Renal pelvis (tissue), 4 donors: ENCODE measurements around the gene STRADA. TPM values are rescaled to one million over a fixed set of nuclear protein-coding genes. Genes with fewer than 3 reads are reported as not detected.

Source experiments
- DNase-seq: peaks from one replicate; pipeline ENCODE4 v3.0.0-alpha.2; 2013
- polyA plus RNA-seq, 3 donors: library from polyadenylated mRNA; unstranded; fragments of 120-200 nt; gene quantifications; one replicate each; pipeline ENCODE4 v1.2.1, GENCODE V29; 2013; ENCODE audit not compliant: insufficient read length in 3 of 3

Gene STRADA
- polyA plus RNA-seq, 3 donors = 43.1 to 74.3 (median 66.8) TPM

DNA sequence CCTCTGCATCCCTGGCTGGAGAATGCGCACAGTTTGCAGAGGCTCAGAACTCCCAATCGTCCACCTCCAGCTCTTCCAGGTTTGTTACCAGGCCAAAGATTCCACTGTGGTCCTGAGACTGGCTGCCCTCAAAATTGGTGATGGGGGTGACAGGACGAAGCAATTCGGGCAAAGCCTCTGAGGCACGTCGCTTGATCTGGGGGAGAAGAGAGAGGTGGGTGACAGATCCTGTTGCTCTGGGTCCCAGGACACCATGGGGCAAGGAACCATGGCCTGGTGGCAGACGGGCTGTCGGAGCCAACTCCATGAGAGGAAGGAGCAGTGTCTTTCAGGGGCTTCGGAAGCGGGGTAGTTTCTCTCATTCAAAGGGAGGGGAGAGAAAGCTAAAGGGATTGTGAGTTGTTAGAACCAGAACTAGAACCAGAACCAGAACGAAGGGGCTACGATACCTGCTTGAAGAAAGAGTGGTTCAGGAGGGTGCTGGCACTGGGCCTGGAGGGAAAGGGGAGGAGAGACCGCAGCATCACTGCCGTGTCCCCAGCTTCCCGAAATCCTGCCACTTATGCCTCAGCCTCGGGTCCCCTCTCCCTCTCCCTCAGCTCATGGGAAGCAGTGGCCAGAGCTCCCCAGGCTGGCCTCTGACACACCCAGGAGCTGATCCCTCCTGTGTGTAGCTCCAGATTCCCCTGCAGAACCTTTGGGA is 37.9 kb downstream of the STRADA start:
- no peak for DNase-seq

DNA sequence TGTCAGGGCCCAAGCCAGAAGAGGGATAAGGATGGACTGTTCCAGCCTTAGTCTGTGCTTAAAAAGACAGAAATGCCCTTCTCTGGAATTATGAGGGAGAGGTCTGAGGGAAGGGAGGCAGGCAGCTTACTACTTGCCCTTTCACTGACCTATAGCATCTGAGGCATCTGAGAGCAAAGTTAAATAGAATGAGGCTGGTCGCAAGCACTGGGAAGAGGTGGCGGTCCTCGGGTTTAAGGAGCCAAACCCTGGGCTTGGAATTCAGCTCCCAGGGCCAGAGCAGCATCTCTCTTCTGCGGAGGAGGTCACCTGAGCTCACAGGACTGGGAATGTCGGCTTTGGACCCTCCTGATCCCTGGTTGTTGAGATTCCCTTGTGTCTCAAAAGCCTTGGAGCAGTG is 38.6 kb downstream of the STRADA start:
- no peak for DNase-seq

DNA sequence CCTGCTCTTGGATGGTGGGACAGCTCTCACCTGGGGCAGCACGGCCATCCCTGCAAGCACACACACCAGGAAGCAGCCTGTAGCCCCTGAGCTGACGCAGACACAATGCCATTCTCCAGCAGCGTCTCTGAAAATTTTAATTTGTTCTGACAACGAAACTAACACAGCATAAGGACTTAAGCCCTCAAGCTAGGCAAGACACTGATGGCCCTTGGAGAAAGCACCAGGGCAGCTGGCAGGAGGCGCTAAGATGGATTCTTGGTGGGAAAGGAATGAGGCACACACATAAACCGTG is 38.9 kb downstream of the STRADA start:
- no peak for DNase-seq

DNA sequence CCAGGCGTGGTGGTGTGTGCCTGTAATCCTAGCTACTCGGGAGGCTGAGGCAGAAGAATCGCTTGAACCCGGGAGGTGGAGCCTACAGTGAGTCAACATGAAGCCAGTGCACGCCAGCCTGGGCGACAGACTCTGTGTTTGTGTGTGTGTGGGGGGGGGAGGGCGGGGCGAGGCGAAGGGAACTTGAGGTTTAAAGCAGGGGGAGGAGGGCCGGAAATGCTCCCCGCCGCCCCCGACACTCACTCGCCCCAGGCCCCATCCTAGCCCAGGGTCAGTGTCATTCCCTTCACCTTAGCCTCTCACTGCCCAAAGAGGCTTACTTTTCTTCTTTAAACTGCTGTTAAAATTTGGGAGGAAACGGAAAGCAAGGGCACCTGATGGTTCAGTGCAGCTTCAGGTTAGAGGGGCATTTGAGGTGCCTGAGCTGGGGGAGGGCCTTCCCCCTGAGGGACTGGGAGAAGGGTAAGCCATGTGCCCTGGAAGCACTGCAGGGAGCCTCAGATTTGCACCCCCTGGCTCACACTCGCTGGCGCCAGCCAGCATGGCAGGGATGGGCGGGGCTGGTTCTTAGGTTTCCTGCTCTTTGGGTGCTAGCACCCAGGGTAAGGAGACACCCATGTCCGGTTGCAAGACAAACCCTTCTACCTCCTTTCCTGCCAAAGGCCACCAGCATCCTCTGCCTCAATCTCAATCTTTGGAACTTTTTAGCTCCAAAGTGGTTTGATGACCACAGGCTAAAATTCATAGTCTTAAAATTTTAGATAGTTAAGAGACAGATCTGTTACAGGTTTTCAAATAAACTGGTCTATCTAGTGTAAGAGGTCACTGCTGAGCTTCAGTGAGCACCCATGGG is 39.5 kb downstream of the STRADA start:
- DNase-seq = no peak

DNA sequence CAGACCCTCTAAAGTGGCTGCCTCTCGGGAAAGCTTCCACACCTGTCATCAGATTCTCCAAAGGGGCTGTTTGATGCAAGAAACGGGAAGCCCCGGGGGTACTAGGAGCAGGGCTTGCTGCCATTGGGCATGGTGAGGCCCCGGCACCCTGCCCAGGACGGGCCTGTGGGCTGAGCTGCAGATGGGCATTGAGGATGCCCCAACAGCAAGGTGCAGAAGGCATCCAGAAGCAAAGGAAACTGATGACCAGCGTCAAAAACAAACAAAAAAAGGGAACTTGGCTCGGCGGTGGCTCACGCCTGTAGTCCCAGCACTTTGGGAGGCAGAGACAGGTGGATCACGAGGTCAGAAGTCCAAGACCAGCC is 40.2 kb downstream of the STRADA start:
- DNase-seq = no peak

DNA sequence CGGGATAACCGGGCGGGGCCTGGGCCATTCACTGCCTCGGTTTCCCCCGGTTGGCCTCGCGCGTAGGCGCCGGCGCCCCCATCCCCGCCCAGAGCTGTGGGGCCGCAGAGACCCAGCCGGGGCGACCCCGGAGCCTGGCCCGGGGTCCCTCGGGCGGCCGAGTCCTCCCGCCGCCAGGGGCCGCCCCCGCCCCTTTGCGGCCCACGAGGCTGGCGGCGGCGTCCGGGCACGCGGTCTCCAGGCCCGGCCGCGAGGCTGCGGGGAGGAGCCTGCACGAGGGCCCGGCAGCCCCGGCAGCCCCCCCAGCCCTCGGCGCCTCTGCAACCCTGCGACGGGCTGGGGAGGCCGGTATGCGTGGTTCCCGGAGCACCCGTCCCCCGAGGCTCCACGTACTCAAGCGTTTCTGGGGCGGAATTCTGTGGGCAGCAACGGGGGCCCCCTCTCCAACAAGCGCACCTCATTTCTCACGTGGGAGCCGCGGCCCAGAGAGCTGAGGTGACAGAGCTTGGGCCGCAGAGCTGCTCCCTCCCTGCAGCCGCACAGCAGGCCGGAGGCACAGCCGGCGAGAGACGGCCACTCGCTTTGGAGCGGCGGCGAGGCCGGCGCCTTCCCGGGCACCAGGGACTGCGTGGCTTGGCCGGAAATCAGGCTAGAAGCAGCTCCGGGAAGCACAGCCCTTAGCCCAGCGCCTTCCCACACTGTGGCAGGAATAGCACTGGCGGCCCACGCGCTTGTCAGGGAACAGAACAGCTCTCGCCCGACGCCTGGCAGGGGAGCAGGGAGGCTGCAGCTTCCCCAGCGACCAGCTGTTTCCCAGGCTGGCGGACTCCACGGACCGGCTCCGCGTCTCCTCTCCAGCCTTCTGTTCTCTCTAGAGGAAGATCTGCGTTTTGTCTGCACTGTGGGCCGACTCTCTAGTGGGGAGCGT is 40.8 kb downstream of the STRADA start:
- peak; percentile 39 for DNase-seq

DNA sequence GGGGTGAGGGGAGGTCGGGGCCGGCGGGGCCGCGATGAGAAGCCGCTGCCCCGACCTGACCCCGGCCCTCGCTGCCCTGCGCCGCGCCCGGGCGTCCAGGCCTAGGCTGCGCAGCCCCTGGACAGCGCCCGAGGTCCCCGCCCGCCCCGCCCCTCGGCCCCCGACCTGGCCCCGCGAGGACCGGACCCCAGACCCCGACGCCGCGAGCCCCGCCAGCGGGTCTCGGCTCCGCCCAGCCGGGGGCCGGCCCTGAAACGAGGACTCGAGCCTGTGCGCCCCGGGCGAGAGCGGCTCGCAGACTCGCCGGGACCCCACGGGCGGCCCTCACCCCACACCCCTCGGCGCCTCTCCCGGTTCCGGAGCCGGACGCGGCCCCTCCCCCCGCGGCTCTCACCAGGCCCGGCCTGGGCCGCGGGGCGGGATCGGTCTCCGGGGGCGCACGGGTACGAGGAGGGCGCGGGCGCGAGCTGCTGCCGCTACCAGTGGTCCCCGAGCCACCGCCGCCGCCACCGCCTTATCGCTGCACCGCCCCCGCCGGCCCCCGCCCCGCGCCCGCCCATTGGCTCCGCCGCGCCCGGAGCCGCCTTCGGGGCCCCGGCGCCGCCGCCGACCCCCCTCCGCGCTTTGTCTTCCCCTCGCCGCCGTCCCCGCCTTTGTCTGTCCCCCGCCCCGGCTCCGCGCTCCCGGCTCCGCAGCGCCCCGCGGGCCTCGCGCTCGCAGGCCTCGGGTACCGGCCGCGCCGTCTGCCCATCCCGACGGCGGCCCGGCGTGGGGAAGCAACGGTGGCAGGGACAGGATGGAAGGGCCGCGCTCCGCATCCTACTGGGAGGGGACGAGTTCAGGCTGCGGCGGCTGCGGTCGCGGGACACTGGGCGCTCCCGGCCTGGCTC is 41.7 kb downstream of the STRADA start, which contains the start of gene LIMD2:
Gene LIMD2 (minus strand): TSS at position 488 of the 890 bp plus-strand sequence. CDS start 827 bp downstream, outside the sequence.
- peak; percentile 41 for DNase-seq

DNA sequence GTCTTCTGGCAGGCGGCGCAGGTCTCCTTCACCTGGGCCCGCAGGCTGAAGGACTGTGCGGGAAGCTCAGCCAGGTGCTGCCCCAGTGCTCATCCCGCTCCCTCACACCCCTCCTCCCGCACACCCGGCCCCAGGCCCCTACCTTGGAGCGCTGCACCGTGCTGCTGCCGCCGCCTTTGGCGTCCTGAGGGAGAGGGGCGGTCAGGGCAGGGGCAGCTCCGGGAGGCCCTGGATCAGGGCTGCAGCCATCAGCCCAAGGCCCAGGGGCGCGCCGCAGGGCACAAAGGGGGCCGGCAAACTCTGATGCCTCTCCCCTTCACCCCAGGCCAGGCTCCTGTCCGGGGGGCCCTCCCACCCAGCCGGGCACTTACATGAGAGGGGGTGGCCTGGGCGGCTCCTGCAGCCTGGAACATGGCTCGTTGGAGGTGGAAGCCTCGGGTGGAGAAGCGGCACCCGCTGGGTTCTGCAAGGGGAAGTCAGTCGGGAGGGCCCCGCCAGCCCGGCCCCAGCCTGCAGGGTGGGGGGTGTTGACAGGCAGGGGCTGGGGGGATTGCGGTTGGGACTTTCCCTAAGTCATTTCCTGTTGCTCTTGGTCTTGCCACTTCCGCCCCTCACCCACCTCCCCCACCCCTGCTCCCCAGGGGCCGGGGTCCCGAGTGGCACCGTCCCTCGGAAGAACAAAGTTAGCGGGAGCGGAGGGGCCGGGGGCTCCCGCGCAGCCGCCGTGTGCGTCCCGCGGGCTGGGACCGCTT is 42.5 kb downstream of the STRADA start:
- peak; percentile 27 for DNase-seq

DNA sequence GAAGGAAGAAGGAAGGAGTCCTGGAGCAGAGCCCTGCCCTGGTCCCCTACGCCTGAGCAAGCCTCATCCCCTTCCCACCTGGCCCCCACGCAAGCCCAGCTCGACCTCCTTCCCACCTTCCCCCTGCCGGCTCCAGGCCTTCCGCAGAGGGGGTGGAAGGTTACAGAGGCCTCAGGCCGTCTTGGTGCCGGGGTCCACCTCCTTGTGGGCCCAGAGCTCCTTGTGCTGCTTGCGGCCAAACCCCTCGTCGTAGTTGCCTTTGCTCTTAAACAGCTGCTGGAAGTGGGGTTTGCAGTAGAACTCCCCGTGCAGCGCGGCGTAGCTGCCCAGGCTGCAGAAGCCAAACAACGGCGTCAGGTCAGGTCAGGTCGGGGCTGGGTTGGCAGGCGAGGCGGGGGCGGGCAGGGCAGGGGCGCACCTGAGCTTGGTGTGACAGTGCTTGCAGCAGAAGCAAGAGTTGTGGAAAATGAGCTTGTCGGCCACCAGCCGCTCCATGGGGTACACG is 43.2 kb downstream of the STRADA start:
- no peak for DNase-seq

DNA sequence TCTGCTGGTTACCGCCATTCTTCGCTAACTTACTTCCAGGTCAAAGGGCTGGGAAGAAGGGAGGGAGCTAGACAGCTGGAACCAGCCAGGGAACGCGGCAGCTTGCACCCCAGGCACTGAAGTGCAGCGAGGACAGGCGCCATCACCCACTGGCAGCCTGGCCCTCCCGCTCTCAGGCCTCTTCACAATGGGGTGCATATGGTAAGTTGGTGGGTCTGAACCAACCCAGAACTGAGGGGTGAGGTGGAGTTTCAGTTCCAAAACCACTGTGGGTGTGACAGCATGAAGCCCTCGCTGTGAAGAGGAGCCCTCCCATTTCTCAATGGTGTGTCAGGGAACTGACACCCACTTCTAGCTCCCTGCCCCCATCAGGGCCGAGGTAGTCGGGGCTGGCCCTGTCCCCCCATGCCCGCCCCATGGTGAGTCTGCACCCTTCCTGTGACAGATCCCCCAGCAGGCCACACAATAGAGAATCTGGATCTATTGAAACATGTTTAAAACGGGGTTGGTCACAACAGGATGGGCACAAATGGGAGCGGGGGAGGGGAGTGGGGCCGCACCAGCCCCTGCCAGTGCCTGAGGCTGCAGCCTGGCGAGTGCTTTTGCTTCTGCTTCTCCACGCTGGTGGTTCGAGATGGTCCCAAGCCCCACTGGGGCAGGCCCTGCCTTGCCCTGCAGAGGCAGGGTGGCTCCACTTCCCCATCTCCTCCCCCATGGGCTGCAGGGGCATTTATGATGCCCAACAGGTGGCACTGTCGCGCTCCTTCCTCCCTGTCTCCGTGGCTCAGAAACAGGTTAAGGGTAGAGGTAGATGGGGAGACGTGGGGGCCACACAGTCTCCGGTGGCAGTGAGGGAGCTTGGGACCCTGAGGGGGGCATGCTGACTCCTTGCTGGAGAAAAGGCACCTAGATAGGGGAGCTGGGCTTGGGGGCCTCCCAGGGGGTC is 44.0 kb downstream of the STRADA start:
- DNase-seq = no peak

DNA sequence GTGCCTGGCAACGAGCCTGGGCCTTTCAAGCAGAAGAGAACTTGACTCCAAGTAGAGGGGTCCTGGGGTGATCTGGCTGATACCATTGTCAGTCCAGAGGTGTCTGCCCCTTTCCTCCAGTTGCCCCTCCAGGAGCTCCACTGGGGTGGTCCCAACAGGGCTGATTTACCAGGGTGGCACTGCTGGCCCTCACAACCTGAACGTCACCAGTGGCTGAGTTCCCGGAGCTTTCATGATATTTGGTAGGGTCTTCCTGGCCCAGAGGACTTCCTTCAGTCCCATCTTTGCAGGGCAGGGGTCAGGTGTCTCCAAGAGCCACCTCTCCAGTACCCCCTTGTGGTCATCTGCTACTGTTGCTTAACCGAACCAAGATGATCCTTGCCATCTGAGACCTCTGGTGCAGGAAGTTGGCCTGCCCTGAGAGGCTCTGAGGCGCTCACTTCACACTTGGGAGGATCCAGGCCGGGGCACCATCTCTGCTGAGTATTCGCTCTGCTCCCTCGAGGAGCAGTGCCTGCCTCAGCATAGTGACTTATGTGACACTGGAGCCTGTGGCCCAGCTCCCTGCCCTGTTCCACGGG is 45.1 kb downstream of the STRADA start:
- DNase-seq = no peak

DNA sequence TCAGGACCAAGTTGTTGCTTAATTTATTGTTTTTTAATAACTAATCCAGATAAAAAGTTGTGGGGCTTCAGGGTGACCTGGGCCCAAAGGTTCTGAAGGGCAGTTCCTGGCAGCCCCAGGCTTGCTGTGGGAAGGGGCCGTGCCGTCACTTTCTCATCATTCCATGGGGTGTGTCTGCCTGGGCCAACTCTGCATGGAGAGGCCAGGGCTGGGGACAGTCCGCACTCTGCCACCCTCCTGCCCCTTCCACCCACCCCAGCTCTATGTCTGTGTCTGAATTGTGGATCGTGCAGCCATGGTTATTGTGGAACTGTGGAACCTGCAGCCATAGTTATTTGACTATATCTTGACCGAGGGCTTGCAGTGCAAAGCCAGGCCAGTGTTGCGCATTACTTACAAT is 45.7 kb downstream of the STRADA start:
- DNase-seq = no peak

DNA sequence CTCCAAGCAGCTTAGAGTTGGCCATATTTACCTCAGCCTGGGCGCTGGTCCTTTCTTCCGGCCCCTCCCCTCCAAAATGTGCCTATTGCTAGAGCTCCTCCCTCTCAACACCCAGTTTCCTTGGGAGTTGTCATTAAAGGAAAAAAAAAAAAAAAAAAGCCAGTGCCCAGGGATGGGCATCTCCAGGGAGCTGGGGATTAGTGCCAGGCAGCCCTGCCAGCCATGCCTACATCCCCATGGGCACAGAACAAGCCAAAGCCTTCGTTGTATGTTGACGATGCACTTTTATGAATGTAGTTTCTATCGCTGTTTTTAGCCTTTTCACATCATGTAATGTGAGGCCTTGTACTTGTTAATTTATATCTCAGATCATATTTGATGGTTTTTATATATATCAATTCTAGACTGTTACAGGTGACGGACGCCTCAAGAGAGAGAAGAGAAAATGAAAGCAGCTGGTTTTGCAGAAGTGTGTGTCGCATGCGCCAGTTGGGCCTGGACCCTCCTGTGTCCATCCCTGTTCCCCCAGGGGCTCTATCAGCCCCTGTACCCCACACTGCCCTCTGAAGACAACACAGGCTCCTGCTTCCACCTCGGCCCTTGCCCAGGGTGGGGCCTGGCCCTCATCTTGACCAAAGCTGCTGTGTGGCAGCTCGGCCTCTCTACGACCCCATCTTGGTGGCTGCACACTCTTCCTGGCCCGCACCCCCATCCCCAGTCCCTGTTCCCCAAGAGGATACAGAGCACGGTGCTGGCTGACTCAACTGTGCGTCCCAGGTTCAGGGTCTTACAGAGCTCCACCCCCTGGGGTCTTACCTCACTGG is 46.4 kb downstream of the STRADA start:
- no peak for DNase-seq

DNA sequence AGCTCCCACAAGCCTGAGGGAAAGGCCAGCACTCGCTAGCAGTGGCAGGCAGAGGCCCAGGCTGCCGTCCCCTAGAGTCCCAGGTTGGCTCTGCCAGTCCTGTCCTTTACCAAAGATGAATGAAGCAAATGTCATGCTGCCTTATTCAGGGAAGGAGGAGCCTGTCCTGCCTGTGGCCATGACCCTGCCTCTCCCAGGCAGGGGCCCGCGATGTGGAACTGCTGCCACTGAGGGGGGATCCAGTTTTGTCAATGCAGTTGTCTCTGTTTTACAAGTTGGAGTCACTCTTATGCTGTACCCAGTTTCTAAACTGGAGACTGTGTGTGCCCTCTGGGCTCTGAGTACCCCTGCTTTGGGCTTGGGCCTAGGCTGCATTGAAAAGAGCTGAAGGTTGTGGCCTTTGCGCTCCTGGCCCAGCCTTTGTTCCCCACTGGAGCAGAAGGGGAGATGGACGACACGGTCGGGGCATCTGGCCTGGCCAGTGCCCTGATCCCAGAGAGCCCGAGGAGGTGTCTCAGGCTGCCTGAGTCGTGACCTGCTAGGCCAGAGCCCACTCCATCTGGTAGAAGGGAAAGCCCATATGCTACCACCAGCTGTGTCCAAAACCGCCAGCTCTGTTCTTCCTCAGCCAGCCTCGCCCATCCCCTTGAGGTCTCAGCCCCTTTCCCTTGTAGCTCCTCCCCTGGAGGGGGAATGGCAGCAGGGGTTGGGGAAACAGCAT is 47.2 kb downstream of the STRADA start:
- no peak for DNase-seq

DNA sequence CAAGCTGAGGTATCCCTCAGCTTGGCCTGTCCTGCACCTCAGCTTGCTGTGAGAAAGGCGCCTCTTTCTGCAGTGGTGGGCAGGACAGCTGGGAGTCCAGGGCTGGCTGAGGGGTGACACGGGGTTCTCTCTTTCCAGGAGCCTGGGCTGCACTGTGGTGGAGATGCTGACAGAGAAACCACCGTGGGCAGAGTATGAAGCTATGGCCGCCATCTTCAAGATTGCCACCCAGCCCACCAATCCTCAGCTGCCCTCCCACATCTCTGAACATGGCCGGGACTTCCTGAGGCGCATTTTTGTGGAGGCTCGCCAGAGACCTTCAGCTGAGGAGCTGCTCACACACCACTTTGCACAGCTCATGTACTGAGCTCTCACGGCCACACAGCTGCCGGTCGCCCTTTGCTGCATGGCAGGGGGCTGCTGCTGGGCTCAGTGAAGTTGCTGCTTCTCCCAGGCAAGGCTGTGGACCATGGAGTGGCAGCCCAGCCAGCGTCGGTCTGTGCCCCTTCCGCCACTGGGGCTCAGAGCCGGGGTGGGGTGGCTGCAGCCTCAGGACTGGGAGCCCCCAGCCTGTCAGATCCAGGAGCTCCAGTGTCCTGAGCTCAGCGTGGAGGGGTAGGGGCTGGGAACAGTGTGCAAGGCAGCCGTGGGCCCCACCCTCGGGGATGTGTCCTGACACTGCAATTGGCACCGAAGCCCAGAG is 48.0 kb downstream of the STRADA start:
- DNase-seq = no peak

DNA sequence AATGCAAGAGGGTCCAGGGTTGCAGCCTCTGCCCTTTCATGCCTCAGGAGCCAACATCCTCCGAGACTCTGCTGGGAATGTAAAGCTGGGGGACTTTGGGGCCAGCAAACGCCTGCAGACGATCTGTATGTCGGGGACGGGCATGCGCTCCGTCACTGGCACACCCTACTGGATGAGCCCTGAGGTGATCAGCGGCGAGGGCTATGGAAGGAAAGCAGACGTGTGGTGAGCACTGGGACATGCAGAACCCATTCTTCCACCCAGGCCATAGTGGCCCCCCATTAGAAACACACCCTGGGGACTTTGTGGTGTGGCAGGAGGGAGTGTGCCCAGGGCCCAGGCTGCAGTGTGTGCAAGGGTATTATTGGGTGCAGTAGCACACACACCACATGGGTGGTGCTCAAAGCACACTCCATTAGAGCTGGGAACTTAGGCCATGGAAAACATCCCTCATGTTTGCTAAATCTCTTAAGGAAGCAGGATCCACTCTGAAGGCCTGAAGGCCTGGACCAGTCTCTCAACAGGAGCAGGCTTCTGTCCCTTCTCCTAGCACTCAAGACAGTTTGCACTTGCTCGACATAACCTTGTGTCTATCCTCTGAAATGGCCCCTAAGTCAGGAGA is 49.3 kb downstream of the STRADA start:
- DNase-seq = no peak
